Coronary artery (tissue), 2 donors: ENCODE results near the gene LDLRAD4.

ENCODE experiments used
- DNase-seq: peaks from one replicate; pipeline ENCODE4 v3.0.0-alpha.2; 2017; ENCODE audit warnings: low spot score
- H3K27ac ChIP-seq, 2 donors: fragments of 200-600 bp; sonication (generic); one replicate each; pipeline ENCODE4 v1.5.1; 2016 to 2019
- H3K4me3 ChIP-seq: fragments of 200-600 bp; sonication (generic); 2 replicates; pipeline ENCODE4 v1.5.1; 2016; ENCODE audit warnings: mild to moderate bottlenecking, moderate library complexity
- CTCF ChIP-seq: fragments of 200-600 bp; sonication (generic); IDR thresholded peaks from one replicate; pipeline ENCODE4 v1.5.1; 2019; ENCODE audit warnings: antibody characterized with exemption

LDLRAD4 gene

DNA sequence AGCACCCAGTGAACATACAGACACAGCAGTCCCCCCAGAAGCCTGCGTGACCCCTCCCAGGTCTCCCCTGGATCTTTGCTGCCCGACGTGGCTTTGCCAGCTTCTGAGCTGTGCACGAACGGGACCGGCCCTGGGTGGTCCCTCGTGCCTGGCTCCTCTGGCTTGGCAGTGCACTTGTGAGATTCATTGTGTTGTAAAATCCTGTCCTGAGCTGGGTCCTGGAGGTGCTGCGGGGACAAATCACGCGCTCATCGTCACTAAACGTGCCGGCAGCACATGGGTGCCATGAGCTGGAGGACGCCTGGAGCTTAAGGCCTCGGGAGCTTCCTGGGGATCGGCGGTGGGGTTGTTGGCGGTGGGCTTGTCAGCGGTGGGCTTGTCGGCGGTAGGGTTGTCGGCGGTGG is 402.9 kb downstream of the LDLRAD4 start:
- no peak overlapping the region for H3K27ac ChIP-seq
- no peak overlapping the region for H3K4me3 ChIP-seq
- DNase-seq: no peak
- no peak for TF ChIP-seq CTCF

DNA sequence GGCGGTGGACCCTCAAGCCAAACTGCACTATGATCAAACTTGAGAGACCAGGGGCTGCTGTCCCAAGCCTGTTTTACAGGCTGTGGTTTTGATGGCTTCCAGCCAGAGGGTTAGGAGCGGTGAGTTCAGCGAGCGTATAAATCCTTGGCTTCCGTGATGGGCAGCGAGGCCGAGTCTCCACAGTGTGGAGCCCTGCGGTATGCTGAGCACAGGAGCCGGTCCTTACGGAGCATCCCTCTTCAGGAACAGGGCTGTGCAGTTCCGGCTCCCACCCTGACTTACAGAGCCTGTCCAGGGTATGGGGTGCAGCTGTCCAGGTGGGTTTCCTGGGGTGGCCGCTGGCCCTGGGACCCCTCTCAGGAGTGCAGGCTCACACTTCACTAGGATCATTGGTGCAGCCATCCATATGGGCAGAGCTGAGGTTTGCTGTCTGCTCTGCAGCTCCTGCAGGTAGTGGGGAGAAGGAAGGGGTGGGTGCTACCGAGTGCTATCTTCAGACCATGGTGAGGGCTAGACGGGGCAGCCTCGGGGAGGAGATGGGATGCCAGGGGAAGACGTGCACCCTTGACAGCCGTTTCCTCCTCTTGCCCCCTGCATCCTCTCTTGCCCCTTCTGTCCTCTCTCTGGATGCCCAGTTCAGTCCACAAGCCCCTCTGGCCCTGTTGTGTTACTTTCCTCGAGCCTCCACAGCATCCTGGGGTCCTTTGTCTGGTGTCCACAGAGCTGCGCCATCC is 403.5 kb downstream of the LDLRAD4 start:
- DNase-seq: no peak
- no peak for TF ChIP-seq CTCF
- Histone ChIP-seq H3K4me3 (no peak overlapping the region), H3K27ac (no peak overlapping the region)

- DNase-seq: no peak
- no peak for TF ChIP-seq CTCF
- no peak overlapping the region for H3K27ac ChIP-seq
- no peak overlapping the region for H3K4me3 ChIP-seq
These were observed 404.2 kb downstream of the LDLRAD4 start for GRCh38 chr18:13622751-13623150.

- TF ChIP-seq CTCF: no peak
- DNase-seq: no peak
- no peak overlapping the region for H3K27ac ChIP-seq
- H3K4me3 ChIP-seq: no peak overlapping the region
These were observed 404.8 kb downstream of the LDLRAD4 start for GRCh38 chr18:13623348-13623747.

GRCh38 chr18:13623871-13624270 is 405.3 kb downstream of the LDLRAD4 start:
- Histone ChIP-seq H3K4me3 (no peak overlapping the region), H3K27ac (no peak overlapping the region)
- TF ChIP-seq CTCF: no peak
- no peak for DNase-seq

DNA sequence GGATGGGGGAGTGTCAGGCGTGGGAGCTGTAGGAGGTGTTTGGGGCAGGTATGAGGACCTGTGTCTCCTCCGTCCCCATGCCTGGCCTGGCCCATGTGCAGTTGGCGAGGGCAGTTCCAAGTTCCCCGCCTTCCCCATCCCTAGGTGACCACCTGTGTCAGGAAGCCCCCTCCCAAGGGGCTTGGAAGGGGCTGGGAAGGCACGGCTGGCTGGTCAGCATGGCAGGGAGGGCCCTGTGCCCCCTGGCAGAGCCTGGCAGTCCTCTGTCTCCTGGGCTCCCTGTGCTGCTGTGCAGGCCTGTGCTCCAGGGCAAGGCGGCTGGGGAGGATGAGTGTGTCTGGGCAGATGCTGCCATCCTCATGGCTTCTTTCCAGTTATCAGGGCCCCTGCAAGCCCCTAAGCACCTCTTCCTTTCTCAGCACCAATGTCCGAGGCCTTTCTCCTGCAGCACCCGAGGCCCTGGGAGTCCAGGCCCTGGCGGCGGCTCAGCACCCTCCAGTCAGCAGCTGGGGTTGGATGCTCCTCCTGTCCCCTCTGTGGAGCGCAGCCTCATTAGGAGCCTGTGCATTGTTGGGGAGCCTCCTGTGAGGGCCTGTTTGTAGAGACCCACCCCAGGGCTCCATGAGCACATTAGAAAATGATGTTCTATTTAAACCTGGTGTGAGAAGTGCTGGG is 406.1 kb downstream of the LDLRAD4 start:
- Histone ChIP-seq H3K27ac (no peak overlapping the region), H3K4me3 (no peak overlapping the region)
- TF ChIP-seq CTCF: no peak
- no peak for DNase-seq

DNA sequence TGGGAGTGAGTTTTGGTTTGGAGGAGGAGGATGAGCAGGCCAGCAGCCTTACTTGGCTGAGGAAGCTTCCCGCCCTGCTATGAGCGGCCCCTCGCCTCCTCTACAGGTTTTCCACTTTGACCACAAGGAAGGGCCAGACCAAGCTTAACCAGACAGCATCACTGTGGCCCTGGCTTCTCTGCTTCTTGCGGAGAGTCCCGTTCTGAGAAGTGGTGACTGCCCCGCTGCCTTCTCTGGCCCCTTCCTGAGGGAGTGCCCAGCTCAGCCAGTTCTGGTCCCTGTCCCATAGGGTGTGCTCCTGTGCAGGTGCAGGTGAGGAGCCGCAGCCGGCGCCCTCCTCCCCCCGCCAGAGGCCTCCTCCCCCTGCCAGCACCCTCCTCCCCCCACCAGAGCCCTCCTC is 406.8 kb downstream of the LDLRAD4 start:
- no peak overlapping the region for H3K4me3 ChIP-seq
- H3K27ac ChIP-seq: no peak overlapping the region
- no peak for TF ChIP-seq CTCF
- DNase-seq: no peak
